DMS114 treated with DMSO at 0.1 percent for 48 hours (cell line): ENCODE measurements around the gene ZFYVE19.
"Not testable (repeated sequence)": the region's sequence is repeated elsewhere in the genome, so short reads cannot be mapped to it uniquely, and the experiment has no call there.

Experiments
- DNase-seq: peaks from one replicate; lab custom pipeline; 2025; ENCODE audit not compliant: unreplicated experiment; lab: John Stamatoyannopoulos, UW

ZFYVE19 gene

DNA sequence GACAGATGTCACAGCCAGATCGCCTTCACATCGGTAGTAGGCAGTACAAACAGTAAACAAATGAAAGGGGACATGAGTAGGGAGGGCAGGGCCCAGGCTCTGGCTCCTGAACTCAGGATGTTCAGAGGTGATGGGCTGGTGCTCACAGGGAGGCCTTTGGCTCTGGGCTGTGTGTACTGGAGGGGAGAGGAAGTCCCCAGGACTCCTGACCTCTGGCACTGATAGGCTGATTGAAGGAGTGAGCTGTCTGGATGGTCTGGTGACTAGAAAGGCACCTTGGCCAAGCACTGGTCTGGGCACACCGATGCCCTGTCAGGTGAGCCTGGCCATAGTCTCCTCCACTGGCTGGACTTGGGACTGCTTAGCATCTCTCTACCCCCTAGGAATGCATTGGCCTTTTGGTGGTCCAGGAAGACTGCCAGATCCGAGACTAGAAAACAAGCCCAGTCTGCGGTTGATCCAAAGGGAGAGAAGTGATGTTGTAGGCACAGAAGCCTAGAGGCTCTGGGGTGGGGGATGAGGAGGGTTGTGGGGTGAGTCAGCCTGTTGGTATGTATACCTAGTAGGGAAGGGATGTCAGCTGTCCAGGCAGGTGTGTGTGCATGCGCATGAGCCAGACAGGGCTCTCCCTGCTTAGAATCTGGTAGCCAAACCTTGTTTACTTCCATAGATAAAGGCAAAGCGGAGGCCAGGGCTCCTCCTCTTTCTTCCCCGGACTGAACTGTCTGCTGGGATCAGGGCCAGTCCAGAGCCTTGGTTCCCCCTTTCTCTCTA is 38.8 kb downstream of the ZFYVE19 start:
- DNase-seq: no peak

DNA sequence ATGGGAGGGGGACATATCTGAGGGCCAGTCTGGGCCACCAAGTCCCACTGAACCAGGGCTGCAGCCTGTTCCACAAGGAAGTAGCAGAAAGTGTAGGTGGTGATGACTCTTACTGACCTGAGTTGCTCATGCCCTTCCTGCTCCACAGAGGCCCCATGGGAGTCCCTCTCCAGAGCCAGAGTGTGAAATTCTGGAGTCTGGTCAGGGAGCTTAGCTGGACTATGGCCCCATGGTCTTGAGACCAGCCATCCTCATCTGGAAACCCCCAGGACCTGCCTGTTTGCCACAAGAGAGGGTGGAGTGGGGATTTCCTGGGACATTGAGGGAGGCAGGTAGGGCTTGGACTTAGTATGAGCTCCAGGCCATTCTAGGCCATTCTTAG is 39.9 kb downstream of the ZFYVE19 start:
- no peak for DNase-seq

DNA sequence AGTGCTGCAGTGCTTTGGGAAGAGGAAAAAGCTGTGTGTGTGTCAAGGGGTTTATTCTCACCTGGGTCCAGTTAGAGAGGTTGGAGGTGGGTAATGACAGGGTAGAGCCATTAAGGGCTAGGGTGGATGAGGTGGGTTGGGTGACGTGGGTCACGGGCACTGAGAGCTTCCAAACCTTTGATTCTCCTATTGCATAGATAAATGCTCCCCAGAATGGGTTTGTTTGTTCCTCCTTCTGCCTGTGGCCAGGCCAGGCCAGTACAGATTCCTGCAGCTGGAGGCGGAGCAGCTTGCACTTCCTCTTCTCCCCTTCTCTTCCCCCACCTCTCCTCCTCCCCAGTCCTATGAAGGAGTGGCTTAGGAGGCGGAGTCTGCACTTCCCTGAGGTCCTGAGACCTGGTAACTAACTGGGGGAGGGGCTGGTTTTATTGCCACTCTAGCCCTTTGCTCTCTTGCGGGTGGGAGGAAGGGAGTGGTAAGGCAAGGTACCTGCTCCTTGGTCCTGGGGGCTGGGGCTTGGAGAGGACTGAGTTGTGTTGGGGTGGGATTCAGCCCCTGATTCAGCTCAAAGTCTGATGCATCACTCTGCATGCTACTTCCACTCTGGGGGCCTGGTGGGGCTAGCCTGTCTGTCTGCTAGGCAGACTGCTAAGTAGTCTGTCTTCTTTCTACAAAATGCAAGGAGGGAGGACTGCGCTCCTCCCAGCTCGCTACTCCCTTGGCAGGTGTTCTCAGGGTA is 40.5 kb downstream of the ZFYVE19 start:
- DNase-seq: no peak

DNA sequence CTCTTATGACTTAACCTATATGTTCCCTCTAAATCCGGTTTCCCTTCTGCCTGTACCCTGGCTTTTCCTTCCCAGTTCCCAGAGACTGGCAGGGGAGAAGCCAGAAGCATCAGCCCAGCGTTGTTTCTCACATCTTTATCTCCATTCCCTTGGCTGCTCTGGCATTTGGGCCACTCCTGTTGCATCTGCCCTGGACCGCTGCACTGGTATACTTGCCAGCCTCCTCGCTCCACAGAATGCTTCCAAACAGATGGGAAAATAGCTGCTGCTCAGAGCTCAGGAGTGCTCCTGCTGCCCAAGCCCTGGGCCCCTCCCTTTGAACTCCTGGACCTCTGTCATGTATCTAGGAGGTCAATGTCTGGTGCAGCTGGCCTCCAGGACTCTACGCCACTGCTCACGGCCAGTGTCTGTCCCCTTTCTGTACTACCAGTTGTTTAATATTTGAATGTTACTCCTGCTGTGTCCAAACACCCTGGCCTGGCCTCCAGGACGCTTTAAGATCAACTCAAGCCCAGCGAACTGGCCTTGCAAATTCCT is 43.8 kb downstream of the ZFYVE19 start:
- no peak for DNase-seq

DNA sequence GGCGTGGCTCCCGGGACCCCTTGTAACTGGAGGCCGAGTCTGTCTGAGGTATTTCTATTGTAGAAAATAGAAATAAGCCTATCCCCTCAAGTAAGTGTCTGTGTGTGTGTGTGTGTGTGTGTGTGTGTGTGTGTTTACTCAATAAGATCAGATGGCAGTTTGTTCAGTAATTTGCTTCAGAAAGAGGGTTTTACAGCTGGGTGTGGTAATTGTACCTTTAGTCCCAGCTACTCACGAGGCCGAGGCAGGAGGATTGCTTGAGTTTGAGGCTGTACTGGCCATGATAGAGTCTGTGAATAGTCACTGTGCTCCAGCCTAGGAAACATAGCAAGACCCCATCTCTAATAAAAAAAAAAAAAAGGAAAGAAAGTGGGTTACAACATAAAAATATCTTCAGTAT is 45.6 kb downstream of the ZFYVE19 start:
- no peak for DNase-seq

DNA sequence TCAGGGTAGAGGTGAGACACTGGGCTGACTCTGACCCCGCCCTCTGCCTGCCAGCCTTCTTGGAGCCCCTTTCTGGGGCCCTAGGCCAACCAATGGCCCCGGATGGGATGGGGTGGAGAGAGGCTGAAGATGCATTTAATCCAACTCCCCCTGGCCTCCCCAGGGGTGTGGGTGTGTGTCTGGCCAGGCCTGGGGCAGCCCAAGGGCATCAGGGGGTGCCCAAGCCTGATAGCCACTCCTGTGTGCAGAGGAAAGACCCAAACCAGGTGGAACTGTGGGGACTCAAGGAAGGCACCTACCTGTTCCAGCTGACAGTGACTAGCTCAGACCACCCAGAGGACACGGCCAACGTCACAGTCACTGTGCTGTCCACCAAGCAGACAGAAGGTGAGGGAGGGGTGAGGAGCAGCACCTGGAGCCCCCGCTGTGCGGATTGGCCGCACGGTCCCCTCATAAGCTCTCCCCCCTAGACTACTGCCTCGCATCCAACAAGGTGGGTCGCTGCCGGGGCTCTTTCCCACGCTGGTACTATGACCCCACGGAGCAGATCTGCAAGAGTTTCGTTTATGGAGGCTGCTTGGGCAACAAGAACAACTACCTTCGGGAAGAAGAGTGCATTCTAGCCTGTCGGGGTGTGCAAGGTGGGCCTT is 46.5 kb downstream of the ZFYVE19 start:
- DNase-seq: no peak

DNA sequence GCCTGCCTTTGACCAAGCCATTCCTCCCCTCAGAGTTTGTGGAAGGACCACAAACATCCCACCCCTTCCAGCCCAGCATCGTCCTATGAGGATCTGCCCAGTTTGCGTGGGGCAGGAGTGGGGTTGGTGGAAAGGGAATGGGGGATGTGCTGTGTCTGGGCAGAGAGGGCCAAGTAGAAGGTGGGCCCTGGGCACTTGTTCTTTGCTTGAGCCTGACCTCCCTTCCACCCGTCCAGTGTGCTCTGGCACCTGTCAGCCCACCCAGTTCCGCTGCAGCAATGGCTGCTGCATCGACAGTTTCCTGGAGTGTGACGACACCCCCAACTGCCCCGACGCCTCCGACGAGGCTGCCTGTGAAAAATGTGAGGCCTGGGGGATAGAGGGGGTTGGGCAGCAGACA is 47.3 kb downstream of the ZFYVE19 start:
- no peak for DNase-seq

DNA sequence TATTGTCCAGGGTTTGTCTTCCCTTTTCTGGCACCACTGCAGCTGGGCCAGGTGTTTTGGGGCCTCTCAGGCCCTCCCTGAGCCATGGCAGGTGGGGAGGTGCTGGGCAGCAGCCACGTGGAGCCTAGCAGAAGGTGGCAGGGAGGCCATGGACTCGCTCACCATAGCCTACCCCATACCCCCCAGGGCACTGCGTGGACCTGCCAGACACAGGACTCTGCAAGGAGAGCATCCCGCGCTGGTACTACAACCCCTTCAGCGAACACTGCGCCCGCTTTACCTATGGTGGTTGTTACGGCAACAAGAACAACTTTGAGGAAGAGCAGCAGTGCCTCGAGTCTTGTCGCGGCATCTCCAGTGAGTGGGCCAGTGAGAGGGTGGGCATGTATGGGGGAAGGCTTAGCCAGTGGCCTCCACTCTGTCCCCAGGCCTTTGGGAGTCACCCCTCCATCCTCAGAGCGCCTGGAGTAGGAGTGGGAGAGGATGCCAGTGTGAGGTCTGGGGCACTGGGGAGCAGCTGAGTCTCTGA is 48.9 kb downstream of the ZFYVE19 start:
- DNase-seq: no peak

DNA sequence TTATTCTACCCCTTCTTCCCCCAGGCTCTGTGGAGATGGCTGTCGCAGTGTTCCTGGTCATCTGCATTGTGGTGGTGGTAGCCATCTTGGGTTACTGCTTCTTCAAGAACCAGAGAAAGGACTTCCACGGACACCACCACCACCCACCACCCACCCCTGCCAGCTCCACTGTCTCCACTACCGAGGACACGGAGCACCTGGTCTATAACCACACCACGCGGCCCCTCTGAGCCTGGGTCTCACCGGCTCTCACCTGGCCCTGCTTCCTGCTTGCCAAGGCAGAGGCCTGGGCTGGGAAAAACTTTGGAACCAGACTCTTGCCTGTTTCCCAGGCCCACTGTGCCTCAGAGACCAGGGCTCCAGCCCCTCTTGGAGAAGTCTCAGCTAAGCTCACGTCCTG is 49.9 kb downstream of the ZFYVE19 start:
- no peak for DNase-seq

DNA sequence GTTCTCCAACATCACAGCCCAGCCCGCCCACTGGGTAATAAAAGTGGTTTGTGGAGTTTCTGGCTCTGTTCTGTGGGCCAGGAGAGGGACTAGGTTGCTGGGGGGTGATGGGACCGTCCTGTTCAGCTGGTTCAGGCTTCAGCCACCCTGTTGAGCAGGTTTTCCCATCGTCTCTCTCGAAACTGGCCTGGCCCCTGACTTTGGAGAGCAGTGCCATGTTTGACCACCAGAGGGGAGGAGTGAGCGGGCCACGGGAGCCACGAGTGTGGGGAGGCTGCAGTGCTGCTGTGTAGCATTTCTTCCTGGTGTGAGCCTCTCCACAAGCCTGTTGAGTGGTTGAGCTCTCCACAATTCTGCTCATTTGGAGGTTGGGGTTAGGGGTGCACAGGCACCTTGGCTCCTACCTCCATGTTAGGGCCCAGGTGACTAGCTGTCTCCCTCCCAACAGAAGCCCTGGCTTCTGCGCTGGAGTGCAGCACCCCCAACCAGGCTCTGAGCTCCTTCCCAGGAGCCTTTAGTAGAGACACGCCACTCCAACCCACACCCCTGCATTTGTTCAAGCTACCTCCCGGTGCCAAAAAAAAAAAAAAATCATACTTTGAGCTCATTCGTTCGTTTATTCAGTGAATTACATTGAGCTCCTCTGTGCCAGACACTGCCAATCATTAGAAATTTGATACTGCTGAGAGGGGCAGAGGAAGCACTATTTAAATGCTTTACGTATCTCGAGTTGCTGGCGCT is 50.9 kb downstream of the ZFYVE19 start:
- DNase-seq: peak; percentile 42

DNA sequence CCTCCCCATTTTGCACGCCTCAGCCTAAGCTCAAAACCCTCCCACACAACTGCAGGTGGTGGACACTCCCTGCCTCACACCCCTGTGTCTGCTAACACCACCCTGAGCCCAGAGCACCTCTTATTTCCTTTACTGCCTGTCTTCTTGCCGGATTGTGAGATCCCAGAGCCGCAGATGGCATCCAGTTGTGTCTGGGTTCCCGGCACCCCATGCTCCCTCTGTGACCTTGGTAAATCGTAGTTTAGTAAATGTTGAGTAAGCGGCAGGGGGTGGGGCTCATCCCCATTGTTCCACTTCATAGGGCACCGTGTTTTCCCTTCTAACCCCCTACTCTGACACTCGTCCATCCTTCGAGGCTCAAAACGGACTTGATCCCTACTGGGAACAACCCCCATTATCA is 51.8 kb downstream of the ZFYVE19 start:
- DNase-seq: no peak

DNA sequence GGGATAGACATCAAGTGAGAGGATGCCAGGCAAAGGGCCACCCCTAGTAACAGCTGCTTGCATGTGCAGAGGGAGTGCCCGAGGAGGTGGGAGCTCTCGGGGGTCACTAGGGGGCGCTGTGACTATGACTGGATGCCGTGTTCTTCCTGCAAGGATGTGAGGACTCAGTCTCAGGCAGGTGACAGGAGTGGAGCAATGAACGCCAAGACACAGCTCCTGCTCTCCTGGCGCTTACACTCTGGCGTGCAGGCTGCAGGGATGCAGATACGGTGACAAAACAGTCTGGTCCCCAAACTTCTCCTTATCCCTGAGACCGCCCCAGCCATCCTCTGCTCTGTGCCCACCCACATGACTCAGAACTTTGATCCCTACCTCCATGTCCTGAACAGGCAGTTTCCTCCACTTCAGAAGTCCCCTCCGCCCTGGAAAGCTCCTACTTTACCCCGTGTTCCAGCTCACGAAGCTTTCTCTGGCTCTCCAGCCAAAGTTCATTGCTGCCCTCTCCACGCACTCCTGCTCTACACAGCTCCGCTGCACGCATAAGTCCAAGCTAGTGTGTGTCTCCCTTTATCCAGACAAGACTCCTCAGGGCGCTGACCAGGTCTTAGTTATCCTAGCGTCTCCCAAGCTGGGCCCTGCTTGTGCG is 52.4 kb downstream of the ZFYVE19 start:
- DNase-seq: peak; percentile 27

DNA sequence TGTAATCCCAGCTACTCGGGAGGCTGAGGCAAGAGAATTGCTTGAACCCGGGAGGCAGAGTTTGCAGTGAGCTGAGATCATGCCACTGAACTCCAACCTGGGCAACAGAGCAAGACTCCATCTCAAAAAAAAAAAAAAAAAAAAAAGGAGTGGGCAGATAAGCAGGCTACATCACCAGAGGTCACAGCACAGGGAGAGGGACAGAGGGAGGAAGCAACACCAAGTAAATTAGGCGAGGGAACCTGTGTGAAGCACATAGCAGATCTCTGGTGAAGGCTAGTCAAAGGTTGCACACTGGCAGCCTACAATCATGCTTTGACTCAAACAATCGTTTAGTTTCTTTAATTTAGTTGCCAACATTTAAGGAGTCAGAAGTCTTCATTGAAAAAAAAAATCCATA is 54.3 kb downstream of the ZFYVE19 start:
- not testable (repeated sequence) for DNase-seq

DNA sequence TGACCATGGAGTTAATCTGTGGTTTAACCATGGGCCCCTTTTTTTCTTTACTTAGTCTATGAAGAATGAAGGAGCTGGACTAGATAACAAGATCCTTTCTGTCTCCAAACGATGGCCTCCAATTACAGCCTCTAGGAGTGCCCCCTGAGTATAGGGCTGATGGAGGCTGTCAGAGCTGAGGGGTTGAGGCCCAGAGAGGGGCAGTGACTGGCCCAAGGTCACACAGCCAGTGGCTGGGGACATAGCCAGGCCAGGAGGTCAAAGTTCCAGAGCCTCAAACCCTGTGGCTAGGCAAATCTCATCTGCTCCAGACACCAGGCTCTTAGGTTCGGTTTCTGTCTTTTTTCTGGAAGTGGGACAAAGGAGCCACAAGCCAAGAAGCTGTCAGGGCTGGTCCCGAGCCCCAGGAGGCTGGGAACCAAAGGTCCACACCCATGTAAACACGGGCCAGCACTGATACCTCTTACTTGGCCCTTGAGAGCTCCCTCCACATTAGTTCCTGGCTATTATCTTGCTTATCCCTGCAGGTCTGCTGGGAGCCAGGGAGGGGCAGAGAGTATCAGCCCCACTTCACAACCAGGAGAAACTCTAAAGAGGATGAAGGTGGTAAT is 56.9 kb downstream of the ZFYVE19 start:
- DNase-seq: no peak
